ENCODE measurements around the gene HAPLN2. TPM values are rescaled to one million over a fixed set of nuclear protein-coding genes. Genes with fewer than 3 reads are reported as not detected.

HAPLN2 gene
- total RNA-seq, 3 donors from 2014 or later, result 0.28 TPM; not detected in 2

DNA sequence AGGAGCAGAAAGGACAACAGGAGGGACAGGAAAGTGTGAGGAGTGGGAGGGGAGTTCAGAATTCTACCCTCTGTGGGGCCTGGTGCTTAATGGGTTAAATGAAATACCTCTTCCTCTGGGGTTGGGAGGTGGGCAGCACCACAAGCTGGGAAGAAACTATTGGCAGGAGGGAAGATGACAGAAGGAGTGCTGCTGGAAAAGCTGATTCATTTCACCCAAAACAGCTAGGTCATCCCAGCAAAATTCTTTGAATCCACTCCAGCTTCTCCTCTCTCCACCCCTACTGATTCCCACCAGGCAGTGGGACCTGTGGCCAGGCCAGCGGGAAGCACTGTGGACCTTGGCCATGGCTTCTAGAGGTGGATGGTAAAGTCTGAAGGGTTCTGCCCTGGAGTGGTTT is 35.5 kb downstream of the HAPLN2 start:
- no peak overlapping the region for H3K4me3 ChIP-seq
- no peak for TF ChIP-seq CTCF (IDR thresholded peaks at IDR 0.05)
- no peaks in the 10 kb centered on the region for H3K36me3 ChIP-seq (ENCODE audit: low read depth)
- intact Hi-C loops (cut with DNase I, micrococcal nuclease), result loop anchor here in 1 of 2 donors (2.0 to 5.0 kb wide), 2 partner anchors 24 to 72 kb away; no protein-coding TSS in a partner anchor
- no peak for ATAC-seq
- H3K9me3 ChIP-seq, result no peaks in the 10 kb centered on the region
- no peak for DNase-seq
- peaks cover 22% of the 10 kb centered on the region for H3K4me1 ChIP-seq (ENCODE audit: low read depth)

DNA sequence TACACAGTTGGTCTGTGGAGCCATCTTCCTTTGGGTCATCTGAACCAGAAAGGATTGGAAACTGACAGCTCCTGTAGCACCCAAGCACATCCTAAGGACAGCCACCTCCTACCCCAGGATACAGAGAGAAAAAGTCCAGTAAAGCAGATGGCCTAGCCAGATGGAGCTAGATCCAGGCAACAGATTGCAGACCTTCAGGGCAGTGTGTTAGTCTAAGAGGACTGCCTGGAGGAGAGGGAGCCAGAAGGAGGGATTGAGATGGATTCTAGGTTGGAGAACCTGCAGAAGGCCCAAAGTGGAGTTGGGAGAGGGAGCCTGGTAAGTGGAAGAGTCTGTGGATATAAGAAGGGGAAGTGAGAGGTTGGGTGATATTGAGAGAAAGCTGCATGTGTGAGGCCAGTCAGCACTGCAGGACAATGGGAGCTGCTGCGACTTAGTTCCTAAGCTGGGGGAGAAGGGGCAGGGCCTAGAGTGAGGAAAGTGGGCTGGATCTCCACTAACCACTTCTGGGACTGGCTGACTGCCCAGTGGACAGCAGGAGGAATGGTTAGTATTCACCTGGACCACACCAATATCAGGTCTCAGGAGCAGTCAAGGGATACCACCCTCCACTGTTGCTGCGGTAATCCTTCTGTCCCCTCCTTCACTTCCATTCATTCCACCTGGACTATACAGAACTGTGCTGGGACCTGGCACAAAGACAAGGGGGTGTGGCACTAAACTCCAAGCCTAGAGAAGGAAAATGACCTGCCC is 36.1 kb downstream of the HAPLN2 start:
- TF ChIP-seq CTCF (IDR thresholded peaks at IDR 0.05), result no peak
- H3K4me3 ChIP-seq, result no peak overlapping the region
- no peak for ATAC-seq
- DNase-seq, result no peak
- H3K9me3 ChIP-seq, result no peaks in the 10 kb centered on the region
- no peaks in the 10 kb centered on the region for H3K36me3 ChIP-seq (ENCODE audit: low read depth)
- H3K4me1 ChIP-seq (ENCODE audit: low read depth), result peaks cover 27% of the 10 kb centered on the region
- intact Hi-C loops (cut with DNase I, micrococcal nuclease), result loop anchor here in 1 of 2 donors (2.0 to 5.0 kb wide), 2 partner anchors 25 to 73 kb away; no protein-coding TSS in a partner anchor

- no peak for TF ChIP-seq CTCF (IDR thresholded peaks at IDR 0.05)
- intact Hi-C loops (cut with DNase I, micrococcal nuclease), result loop anchor here (2.0 to 5.0 kb wide), 3 partner anchors 25 to 74 kb away; no protein-coding TSS in a partner anchor
- H3K4me1 ChIP-seq (ENCODE audit: low read depth), result peaks cover 31% of the 10 kb centered on the region
- ATAC-seq (no peak), DNase-seq (no peak)
- H3K9me3 ChIP-seq, result no peaks in the 10 kb centered on the region
- no peaks in the 10 kb centered on the region for H3K36me3 ChIP-seq (ENCODE audit: low read depth)
- H3K4me3 ChIP-seq, result no peak overlapping the region
These were observed 36.8 kb downstream of the HAPLN2 start for GRCh38 chr1:156655904-156656516.

DNA sequence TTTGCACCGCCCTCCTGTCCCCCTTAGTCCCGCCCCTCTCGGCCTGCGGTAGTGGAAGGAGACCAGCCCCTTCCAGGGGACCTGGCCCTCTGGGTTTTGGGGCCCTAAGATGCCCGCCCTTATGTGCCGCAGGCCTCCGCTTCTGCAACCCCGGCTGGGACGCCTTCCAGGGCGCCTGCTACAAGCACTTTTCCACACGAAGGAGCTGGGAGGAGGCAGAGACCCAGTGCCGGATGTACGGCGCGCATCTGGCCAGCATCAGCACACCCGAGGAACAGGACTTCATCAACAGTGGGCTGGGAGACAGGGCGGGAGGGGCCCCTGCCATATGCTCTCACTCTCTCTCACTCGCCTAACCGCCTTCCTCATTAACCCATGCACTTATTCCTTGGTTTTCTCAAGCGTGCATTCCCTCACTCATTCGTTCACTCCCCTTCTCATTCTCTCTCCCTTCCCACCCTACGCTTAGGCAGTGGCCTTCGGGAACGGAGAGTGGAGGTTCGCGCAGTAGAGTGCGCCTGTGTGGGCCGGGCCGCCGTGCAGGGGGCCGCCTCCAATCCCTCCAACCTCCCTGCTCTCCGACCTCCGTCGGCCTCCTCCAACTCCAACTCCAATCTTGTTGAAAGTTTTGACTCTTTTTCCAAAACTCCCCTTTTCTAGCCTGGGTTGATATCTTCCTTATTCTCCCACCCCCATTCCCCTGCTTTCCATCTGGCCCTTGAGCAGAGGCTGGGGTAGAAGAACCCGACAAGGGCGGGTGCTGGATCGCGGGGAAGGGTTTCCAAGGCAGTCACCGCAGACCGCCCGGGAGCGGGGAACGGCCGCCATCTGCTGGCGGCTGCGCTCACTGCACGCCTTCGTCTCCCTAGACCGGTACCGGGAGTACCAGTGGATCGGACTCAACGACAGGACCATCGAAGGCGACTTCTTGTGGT is 37.9 kb downstream of the HAPLN2 start:
- Histone ChIP-seq H3K9me3 (no peaks in the 10 kb centered on the region), H3K36me3 (ENCODE audit: low read depth) (no peaks in the 10 kb centered on the region), H3K4me3 (no peak overlapping the region), H3K4me1 (ENCODE audit: low read depth) (peaks cover 42% of the 10 kb centered on the region)
- DNase-seq, result peak; percentile 76 to 83 (median 83)
- peak; percentile 28 for ATAC-seq
- peak; percentile 94 for TF ChIP-seq CTCF (IDR thresholded peaks at IDR 0.05)
- intact Hi-C loops (cut with DNase I, micrococcal nuclease), result loop anchor here (2.0 to 5.0 kb wide), 2 partner anchors 30 to 75 kb away; no protein-coding TSS in a partner anchor

DNA sequence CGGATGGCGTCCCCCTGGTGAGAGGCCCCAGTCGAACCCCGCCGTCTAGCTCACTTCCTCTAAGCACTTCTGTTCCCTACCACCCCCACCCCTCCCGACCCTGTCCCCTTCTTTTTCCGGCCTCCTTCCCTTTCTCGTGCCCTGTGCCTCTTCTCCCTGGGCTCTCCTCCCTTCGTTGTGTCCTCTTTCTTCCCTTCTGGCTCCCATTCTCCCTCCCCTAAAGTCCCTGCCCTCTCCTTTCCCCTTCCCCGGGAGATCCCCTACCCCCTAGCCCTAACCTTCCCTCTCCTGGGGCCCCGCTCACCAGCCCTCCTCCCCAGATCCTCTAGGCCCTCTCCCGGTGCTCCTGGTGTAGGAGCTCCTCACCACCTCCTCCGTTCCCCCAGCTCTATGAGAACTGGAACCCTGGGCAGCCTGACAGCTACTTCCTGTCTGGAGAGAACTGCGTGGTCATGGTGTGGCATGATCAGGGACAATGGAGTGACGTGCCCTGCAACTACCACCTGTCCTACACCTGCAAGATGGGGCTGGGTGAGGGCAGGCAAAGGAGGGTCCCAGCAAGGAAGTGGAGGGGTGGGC is 38.6 kb downstream of the HAPLN2 start:
- Histone ChIP-seq H3K36me3 (ENCODE audit: low read depth) (no peaks in the 10 kb centered on the region), H3K4me1 (ENCODE audit: low read depth) (peaks cover 49% of the 10 kb centered on the region), H3K4me3 (no peak overlapping the region), H3K9me3 (no peaks in the 10 kb centered on the region)
- DNase-seq (no peak), ATAC-seq (no peak)
- intact Hi-C loops (cut with DNase I, micrococcal nuclease), result loop anchor here (2.0 to 5.0 kb wide), 2 partner anchors 31 to 76 kb away; no protein-coding TSS in a partner anchor
- no peak for TF ChIP-seq CTCF (IDR thresholded peaks at IDR 0.05)
